T follicular helper cell (primary cell): ENCODE data around the gene RUNX2.

Experiments used
- DNase-seq: peaks from one replicate; pipeline ENCODE4 v3.0.0-alpha.2; 2020; ENCODE audit warnings: low read depth

RUNX2 gene

DNA sequence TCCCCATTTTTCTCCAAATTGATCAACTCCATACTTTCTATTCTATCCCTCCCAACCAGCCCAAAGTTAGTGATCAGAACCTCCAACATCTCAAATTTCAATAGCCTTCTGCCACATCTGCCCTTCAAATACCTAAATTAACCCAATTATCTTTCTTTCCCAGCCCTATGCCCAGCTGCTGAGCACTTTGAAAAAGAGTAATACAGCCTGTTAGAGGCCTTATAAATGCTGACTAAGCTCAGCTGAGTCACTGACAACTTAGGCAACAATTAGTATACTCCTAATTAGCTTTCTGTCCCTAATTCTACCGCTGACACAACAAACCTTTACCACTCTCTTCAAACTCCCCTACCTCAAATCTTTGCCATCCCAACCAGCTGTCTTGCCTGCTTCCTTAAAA lies 23.5 kb downstream of the RUNX2 start:
- DNase-seq: no peak

DNA sequence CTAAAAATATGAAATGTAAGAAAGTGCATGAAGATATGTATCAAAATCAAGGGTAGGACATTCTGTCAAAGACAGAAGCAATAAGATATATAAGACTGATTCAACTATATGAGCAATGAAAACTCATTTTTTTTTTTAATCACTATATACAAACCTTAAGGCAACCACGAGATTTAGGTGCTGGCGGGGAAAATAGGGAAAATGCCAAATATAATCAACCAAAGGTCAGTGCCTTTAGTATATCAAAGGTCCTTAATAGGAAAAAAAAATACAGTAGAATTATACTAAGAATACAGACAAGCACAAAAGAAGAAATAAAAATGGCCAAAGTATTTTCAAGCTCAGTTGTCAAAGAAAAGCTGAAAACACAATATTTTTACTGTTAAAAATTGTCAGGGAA lies 25.5 kb downstream of the RUNX2 start:
- no peak for DNase-seq

DNA sequence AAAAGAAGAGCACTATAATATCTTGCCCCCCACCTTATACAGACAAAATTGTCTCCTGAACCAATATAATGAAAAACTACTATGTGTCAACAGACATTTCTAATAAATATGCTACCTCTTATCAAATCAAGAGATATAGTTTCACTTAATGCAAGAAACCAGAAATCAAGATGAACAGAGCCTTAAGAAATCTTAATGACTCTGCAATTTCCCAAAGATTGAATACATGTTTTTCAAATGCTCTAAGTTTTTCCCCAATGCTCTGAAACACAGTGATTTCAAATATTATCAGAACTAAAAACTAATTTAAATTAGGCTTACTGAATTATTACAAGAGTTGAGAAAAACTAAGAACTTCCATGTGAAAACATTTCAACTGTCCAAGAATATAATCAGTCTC lies 36.3 kb downstream of the RUNX2 start:
- no peak for DNase-seq

DNA sequence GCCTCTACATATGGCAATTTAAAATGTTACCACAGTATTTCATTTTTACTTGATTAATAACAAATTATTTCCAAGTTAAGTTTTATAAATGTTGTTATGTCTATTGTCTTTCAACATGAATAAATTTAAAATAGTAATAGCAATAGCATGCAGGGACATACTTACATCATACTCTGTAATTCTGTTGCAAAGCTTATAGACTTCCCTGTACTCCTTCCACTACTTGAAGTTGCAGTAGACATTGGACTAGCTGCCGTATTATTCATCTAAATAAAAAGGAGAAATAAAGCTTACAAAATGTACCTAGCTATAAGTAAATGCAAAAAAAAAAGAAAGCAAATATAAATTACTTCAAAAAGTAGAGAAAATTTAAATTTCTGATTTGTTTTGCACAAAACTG lies 36.9 kb downstream of the RUNX2 start:
- DNase-seq: no peak

DNA sequence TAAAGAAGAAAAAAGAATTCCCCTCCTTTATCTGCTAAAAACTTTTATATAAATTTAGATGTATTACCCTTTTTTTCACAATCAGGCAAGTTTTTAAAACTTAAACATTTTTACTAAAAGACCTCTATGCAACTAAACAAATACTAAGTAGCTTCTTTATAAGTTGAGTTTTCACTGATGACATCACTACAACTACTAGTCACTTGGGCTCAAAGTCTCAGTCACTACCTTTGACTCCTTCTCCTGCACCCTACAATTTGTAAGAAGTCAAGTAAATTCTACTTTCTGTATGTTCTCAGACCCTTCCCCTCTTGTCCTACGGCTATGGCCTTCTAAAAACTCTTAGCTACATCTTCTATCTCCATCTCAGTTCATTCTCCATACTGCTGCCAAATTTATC lies 38.4 kb downstream of the RUNX2 start:
- DNase-seq: no peak

DNA sequence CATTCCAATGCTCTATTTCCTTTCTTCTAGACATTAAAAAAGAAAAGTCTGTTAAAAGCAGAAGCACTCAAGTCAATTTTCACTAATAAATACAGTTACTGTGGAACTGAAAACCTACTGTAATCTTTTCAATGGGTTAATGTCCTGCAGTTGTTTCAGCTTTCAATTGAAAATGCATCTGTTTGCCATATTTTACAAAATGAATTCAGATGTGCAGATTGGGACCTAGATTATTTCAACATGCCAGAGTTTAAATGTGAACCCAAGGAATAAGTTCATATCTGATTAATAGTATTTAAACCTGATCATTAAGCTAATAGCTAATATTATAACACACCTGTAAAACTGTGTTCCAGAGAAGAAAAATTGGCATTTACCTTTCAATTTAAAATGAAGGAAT lies 39.9 kb downstream of the RUNX2 start:
- DNase-seq: no peak

DNA sequence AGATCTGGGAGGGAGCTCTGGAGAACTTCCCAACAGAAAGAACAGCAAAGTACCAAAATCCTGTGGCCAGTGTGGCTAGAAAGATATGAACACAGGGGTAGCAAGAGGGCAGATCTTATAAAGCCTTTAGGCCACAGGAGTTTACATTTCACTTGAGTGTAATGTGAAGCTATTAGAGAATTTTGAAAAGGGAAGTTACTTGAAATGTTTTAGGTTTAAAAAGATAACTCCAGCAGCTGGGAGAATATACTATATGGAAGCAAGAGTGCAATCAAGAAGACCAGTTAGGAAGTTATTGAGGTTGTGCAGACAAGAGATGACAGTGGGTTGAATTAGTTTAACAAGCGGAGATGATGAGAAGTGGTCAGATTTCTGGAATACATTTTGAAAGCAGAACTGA lies 41.7 kb downstream of the RUNX2 start:
- no peak for DNase-seq

DNA sequence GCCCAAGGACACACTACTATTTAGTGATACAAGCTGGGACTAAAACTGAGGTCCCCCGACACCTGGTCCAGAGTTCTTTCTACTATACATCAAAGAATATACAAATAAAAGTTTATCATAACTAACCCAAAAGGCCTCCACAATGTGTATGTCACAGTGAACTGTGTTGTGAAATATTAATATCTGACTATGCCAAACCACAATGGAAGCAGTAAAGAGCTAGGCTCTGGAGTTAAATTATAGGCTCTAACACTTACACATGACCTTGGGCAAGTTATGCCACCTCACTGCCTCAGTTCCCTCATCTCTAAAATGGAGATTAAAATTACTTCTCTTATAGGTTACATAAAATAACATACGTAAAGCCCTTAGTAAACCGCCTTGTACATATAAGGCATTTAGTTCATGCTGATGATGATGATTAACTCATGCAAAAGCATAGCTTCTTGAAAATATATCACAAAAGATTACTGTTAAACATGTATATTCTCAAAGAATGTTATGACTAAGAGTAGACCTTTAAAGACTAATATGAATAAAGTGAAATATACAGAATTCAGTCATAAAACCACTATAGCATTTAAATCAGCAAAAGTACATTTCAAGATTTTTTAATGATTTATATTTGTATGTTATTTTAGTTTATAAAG lies 43.9 kb downstream of the RUNX2 start:
- no peak for DNase-seq

DNA sequence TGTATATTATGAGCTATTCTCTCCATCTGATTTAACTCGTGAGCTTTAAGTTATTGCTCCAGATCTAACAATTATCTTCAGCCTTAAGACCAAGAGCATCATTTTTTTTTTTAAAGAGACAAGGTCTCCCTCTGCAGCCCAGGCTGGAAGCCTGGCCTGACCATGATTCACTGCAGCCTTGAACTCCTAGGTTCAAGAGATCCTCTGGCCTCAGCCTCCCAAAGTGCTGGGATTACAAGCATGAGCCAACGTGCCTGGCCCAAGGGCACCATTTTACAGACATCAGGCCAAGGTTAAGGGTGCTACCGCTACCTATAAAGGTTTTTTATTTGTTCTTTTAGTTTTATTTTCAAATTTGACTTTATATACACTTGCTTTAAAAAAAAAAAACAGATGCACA lies 47.3 kb downstream of the RUNX2 start:
- no peak for DNase-seq

DNA sequence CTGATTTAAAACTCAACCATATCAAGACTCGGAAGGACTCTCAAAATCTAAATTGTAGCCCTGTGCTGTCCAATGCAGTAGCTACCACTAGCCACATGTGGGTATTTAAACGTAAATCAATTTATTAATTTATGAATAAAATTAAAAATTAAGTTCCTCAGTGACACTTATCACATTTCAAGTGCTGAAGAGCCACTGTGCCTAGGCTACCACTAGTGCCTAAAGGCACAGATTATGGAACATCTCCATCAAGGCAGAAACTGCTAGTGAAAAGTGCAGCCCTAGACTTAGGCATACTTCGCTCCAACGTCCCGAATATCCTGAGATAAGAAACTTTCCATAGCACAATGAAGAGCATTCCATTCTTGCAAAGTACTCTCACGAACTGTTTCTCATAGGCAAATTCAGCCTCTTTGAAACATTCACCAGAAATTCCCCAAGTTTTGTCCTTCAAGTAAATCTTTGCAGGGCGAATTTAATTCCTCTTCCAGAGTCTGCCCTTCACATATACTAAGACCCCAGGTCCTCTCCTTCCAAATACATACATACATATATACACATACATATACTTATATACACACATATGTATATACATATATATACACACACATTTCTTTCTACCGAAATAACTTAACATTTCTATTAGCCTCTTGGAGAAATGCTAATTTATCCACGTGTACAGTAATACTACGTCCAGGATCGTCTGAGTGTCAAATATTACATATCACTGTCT lies 48.3 kb downstream of the RUNX2 start:
- no peak for DNase-seq

DNA sequence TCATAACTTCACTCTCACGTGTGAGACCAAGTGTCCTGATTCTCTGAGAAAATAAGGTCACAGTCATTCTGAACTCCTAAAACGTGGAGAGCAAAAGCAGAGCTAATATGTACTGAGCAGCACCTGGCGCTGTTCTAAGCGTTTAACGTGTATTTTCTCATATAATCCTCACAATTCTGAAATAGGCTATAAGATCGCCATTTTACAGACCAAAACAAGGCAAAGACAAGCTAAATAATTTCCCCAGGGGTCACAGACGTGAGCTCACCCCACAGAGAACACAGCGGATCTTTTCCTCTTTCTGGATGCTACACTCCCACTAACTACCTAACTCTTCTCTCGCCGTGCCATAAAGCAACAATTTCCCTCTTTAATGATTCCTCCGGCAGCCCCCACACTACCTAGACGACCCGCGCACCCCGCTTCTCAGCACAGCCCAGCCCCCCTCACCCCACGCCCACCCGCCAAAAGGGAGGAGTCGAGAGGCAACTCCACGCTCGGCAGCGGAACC lies 49.0 kb downstream of the RUNX2 start:
- DNase-seq: peak; percentile 65

DNA sequence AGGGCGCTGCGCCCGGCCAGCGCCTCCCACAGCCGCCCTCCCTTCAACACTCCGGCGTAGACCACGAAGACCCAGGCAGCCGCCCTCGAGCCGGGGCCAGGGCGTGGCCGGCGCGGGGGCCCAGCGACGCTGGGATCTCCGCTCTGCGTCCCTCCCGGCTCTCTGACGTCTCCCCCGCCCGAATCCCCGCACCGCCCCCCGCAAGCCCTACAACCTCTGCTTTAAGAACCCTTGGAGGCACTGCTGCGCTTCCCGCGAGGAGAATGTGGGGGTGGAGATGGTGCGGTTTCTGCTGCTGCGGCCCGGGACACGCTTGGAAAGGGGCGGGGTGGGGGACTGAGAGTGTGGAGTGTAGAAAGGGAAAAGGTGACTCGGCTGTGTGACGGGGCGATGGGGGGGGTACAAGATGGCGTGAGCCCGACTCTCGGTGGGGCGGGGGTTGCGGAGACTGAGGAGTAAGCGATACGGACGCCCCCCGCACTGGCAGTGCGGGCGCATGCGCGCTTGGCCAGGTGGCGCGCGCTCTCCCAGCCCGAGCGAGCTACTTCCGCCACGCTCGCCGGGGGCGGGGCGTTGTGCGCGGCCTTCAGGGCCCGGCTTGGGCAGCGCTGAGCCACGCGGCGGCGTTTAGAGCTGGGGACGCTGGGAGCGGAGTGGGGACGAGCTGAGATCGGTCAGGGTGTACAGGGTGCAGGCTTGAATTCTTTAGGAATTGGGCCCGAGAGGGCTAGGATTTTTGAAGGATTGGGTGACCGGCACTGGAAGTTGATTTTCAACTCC lies 49.6 kb downstream of the RUNX2 start, which contains the start of gene SUPT3H:
Gene SUPT3H, minus strand, starts transcription at position 381 of the 780 bp plus-strand sequence.
- peak; percentile 82 for DNase-seq

DNA sequence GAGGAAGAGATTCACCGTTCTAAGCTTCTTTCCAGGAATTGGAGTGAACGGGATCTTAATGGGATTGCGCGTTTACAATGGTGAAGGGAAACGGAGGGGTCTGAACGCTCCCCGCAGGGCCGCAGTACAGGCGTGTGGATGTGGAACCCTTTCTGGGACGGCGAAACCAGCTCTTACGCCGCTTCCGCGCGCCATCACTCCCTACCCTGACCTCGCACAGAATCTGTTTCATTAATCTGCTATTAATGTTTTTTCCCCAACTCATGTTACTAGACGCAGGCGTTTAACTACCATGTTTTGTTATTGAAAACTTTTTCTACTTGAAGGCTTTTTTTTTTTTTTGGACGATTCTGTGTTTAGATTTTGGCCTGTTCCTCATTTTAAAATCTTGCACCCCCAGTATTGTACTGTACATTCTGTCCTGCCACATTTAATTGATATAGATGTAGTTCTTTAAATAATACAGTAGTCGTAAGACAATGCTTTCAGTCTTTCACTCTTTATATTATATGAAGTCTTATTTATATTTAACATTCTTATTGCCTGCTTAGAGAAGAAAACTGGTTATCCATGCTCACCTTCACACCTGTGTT lies 50.3 kb downstream of the RUNX2 start:
- peak; percentile 3 for DNase-seq

DNA sequence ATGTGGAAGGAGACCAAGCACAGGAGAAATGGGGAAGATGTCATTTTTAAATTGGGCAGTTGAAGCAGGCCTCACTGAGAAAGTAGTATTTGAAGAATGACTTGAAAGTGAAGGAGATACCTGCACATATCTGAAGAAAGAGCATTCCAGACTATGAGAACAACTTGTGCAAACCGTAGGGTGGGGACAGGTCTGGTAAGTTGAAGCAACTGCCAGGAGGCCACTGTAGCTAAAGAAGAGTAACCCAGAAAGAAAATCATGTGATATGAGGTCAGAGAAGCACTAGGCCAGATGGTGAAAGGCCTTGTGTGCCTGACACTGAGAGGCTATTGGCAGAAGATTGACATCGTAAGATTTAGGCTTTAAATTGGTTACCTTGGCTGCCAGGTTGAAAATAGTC lies 54.3 kb downstream of the RUNX2 start:
- DNase-seq: no peak

DNA sequence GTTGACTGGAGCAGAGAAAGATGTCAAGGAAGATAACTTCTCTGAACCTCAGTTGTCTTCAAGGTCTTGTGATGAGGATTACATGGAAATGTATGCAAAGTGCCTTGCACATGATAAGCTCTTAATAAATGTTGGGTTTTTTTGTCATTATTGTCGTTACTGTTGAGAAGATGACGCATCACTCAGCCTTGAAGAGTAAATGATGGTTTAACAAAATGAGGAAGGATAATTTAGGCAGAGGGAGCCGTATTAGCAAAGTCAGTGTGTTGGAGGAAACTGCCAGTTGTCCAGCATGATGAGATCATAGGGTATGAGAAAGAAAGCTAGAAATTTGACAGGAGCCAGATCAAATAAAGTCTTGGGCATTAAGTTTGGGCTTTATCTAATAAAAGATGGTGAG lies 58.4 kb downstream of the RUNX2 start:
- no peak for DNase-seq

DNA sequence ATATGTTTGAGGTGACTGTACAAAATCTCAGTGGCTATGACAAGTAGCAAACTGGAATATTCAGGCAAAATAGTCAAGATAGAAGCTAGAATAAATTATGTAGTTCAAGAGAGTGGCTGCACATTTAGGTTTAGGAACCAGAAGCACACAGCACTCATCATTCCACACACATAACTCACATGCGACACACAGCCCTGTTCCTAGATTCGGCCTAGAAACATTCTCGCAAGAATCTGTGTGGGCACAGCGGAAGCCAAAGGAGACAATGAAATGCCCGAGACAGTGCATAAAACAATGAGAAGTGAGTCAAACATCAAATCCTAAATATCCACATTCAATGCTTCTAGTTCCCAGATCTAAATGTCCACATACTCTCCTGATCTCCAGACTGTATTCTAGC lies 59.1 kb downstream of the RUNX2 start:
- no peak for DNase-seq

DNA sequence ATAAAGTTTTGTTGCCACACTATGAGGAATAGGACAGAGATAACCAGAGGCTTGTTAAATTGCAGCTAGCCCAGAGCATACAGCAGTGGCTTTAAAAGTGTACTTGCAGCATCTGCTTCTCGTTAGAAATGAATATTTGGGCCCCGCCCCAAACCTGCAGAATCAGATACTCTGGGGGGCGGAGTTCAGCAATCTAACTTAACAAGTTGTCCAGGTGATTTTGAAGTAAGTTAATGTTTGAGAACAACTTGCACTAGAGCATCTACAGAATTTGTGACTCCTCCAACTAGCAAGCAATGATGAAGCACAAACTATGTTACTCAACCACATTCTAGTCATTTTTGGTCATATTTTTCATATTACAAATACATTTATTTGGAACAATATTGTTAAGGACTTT lies 60.2 kb downstream of the RUNX2 start:
- no peak for DNase-seq

DNA sequence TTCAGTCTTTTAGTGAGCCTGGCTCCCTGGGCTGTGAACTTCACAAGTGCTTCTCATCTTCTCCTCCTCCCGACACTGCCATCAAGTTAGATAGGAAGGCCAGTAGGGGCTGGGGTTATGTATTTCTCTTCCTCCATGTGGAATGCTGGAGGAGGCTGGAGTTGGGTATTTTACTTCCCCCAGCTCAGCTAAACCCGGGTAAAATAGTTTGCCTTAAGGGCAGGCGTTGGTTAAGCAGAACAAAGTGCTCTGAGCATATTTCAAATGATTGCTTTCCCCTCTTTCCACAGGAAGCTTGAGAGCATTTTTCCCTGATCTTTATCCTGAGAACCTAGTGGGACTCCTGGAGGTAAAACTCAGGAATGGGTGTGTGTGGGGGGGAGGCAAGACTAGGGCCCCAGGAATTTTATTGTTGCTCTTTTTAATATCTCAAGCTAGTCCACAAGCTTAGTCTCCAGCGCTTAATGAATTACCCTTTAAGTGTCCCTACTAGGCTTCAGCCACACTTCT lies 66.5 kb downstream of the RUNX2 start:
- no peak for DNase-seq

DNA sequence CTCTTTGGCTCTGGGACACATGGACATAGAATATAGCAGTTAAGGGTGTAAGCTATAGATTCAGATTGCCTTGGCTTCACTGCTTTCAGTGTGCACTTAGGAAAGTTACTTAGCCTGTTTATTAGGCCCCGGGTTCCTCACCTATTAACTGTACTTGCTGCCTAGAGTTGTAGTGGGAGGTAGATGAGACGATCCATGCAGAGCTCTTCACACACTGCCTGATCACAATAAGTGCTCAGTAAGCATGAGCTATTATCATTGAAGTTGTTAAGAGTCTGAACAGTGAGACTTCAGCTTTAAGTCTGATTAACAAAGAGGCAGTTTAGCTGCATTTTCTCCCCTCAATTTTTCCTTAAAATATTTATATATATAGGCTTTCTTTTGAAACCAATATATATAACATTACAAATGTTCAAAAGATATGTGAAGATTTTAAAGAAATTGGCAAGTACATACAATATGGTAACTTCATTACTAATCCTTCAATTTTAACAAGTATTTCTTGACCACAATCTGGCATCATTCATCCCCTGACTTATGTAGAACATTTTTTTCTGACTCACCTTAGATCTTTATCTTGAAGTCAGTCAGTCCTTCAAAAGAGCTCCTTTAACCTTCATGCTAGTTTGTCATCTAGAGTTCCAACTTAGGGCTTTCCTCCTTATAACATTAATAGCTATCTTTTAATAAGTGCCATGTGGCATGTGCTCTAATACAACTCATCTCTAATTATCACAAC lies 70.1 kb downstream of the RUNX2 start:
- DNase-seq: no peak

DNA sequence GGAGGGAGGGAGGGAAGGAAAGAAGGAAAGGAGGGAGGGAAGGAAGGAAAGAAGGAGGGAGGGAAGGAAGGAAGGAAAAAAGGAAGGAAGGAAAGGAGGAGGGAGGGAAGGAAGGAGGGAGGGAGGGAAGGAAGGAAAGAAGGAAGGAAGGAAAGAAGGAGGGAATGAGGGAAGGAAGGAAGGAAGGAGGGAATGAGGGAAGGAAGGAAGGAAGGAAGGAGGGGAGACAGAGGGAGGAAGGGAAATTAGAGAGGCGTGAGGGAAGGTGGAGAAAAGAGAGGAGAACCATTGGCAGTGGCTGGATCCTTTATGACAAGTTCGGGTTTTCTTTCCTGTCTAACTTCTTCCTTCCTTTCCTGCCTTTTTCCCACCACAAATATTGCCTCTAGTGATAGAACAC lies 71.9 kb downstream of the RUNX2 start:
- no peak for DNase-seq

DNA sequence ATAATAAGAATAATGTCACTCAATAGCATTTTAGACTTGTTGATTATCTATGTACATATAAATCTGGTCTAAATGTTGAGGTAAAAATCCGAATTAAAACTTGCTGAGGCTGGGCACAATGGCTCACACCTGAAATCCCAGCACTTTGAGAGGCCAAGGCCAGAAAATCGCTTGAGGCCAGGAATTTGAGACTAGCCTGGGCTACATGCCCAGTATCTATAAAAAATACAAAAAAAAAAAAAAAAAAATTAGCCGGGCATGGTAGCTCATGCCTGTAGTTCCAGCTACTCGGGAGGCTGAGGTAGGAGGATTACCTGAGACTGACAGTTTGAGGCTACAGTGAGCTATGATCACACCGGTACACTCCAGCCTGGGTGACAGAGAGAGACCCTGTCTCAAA lies 83.8 kb downstream of the RUNX2 start:
- no peak for DNase-seq

DNA sequence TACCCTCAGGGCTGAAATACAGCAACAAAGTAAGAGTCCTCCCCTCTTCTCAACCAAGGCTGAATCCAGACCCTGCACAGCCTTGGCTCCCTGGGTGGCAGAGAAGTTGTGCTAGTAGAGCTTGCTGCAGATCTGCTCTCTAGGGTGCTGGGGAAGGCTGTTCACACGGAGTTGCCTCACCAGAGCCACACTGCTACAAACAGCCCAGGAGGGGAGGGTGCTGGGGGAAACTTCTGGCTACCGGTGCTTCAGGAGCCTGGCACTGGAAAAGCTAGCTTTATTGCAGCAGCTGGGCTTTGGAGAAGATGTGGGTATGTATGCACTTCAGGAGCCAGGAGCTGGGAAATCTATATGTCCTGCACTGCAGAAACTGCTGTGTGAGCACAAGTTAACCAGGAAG lies 87.2 kb downstream of the RUNX2 start:
- no peak for DNase-seq
